Mesendoderm (in vitro differentiated cells): Measurements from ENCODE around the gene TNNC1. TPM values are rescaled to one million over a fixed set of nuclear protein-coding genes. Genes with fewer than 3 reads are reported as not detected.

Experiments
- DNase-seq: peaks from one replicate; pipeline ENCODE4 v3.0.0; 2013
- H2AK5ac ChIP-seq: 2 replicates; pipeline ENCODE4 v1.6.1; 2013; ENCODE audit warnings: low read length, inconsistent platforms
- H2BK120ac ChIP-seq: 2 replicates; pipeline ENCODE4 v1.6.1; 2013; ENCODE audit warnings: low read depth, mild to moderate bottlenecking, low read length, moderate library complexity, mixed read lengths
- H2BK15ac ChIP-seq: replicated peaks from 2 replicates; pipeline ENCODE4 v1.6.1; 2013; ENCODE audit warnings: low read depth, mild to moderate bottlenecking, moderate library complexity
- H2BK5ac ChIP-seq: 2 replicates; pipeline ENCODE4 v1.6.1; 2013; ENCODE audit warnings: low read length, inconsistent platforms
- H3K18ac ChIP-seq: 2 replicates; pipeline ENCODE4 v1.6.1; 2013; ENCODE audit warnings: mild to moderate bottlenecking, low read length, mixed read lengths
- H3K23ac ChIP-seq: one replicate; pipeline ENCODE4 v1.6.1; 2013; ENCODE audit warnings: low read length
- H3K27ac ChIP-seq: 2 replicates; pipeline ENCODE4 v1.5.1; 2013; ENCODE audit warnings: low read depth, mild to moderate bottlenecking, inconsistent platforms, low read length, moderate library complexity
- H3K27me3 ChIP-seq: 2 replicates; pipeline ENCODE4 v1.6.1; 2013; ENCODE audit warnings: low read length, control low read depth, mild to moderate bottlenecking, inconsistent platforms; ENCODE audit not compliant: insufficient read depth, poor library complexity
- H3K36me3 ChIP-seq: 2 replicates; pipeline ENCODE4 v1.6.1; 2013; ENCODE audit warnings: low read length, inconsistent platforms; ENCODE audit not compliant: control insufficient read depth, insufficient read depth
- H3K4ac ChIP-seq: one replicate; pipeline ENCODE4 v1.6.1; 2013; ENCODE audit warnings: low read depth, mild to moderate bottlenecking, low read length, moderate library complexity
- H3K4me1 ChIP-seq: 2 replicates; pipeline ENCODE4 v1.6.1; 2013; ENCODE audit warnings: low read depth, low read length, inconsistent platforms; ENCODE audit not compliant: control insufficient read depth
- H3K4me2 ChIP-seq: 2 replicates; pipeline ENCODE4 v1.6.1; 2013; ENCODE audit warnings: low read length
- H3K4me3 ChIP-seq: 2 replicates; pipeline ENCODE4 v1.5.1; 2013; ENCODE audit warnings: mild to moderate bottlenecking, low read length
- H3K56ac ChIP-seq: one replicate; pipeline ENCODE4 v1.6.1; 2013; ENCODE audit warnings: low read length
- H3K79me1 ChIP-seq: 2 replicates; pipeline ENCODE4 v1.6.1; 2013; ENCODE audit warnings: low read length, inconsistent platforms
- H3K79me2 ChIP-seq: 2 replicates; pipeline ENCODE4 v1.6.1; 2013; ENCODE audit warnings: mild to moderate bottlenecking, low read length; ENCODE audit not compliant: control insufficient read depth, insufficient read depth
- H3K9ac ChIP-seq: 2 replicates; pipeline ENCODE4 v1.6.1; 2013; ENCODE audit warnings: low read length, inconsistent platforms
- H4K5ac ChIP-seq: one replicate; pipeline ENCODE4 v1.6.1; 2013; ENCODE audit warnings: low read length
- H4K8ac ChIP-seq: one replicate; pipeline ENCODE4 v1.6.1; 2013; ENCODE audit warnings: low read depth, mild to moderate bottlenecking, control low read depth, low read length, moderate library complexity
- WGBS: extraction: QIAGEN DNeasy Blood & Tissue Kit; methylation state at CpG from one replicate; pipeline ENCODE4 v1.1.7; 2013; ENCODE audit warnings: low lambda C conversion rate, missing lambda C conversion rate; ENCODE audit not compliant: insufficient coverage; ENCODE audit errors: extremely low coverage; 5-methylcytosine and 5-hydroxymethylcytosine counted together
- polyA plus RNA-seq, 2 experiments: library from polyadenylated mRNA; stranded (reverse); fragments of 200-250 nt; gene quantifications; one replicate each; pipeline ENCODE4 v1.2.3, GENCODE V29; 2013

The TNNC1 gene
- polyA plus RNA-seq (2013, experiment 1 of 2): 6.0 TPM
- 6.5 TPM for polyA plus RNA-seq (2013, experiment 2 of 2)

GRCh38 chr3:52453496-52454249 lies at the start of gene TNNC1:
TSS of gene TNNC1 (minus strand) at chr3:52454041. CDS start at chr3:52454015, 26 bp downstream.
- Histone ChIP-seq H3K23ac (peak within 1 kb of the TSS; percentile 30), H3K79me1 (peaks cover 18% of the 10 kb centered on the region), H3K27ac (no peak within 1 kb of the TSS), H2AK5ac (peak within 1 kb of the TSS; percentile 96), H4K8ac (no peak within 1 kb of the TSS), H3K18ac (peak within 1 kb of the TSS; percentile 31), H3K4me3 (no peak within 1 kb of the TSS), H3K27me3 (no peaks in the 10 kb centered on the region), H4K5ac (peak within 1 kb of the TSS; percentile 97), H2BK5ac (no peak within 1 kb of the TSS), H2BK15ac (no peak within 1 kb of the TSS), H2BK120ac (no peak within 1 kb of the TSS), H3K56ac (peak within 1 kb of the TSS; percentile 88), H3K36me3 (peaks cover 2% of the 10 kb centered on the region), H3K9ac (peak within 1 kb of the TSS; percentile 33), H3K79me2 (peaks cover 18% of the 10 kb centered on the region), H3K4ac (peak within 1 kb of the TSS; percentile 41), H3K4me1 (peaks cover 11% of the 10 kb centered on the region), H3K4me2 (no peak within 1 kb of the TSS)
- no CpG with 5 or more reads among the region's 16 CpGs for WGBS
- DNase-seq: peak; percentile 76

GRCh38 chr3:52502808-52503350 lies 49.0 kb upstream of the TNNC1 start:
- Histone ChIP-seq H3K4me2 (no peak overlapping the region), H3K79me1 (no peaks in the 10 kb centered on the region), H3K4me1 (no peaks in the 10 kb centered on the region), H4K8ac (no peak overlapping the region), H3K9ac (no peak overlapping the region), H3K23ac (no peak overlapping the region), H2AK5ac (no peak overlapping the region), H3K18ac (no peak overlapping the region), H2BK5ac (no peak overlapping the region), H3K4ac (no peak overlapping the region), H3K27ac (no peak overlapping the region), H3K56ac (no peak overlapping the region), H4K5ac (no peak overlapping the region), H2BK15ac (no peak overlapping the region), H3K79me2 (no peaks in the 10 kb centered on the region), H3K36me3 (no peaks in the 10 kb centered on the region), H2BK120ac (no peak overlapping the region), H3K4me3 (no peak overlapping the region), H3K27me3 (no peaks in the 10 kb centered on the region)
- WGBS: no CpG with 5 or more reads among the region's 11 CpGs
- DNase-seq: no peak

GRCh38 chr3:52502001-52502400 lies 48.2 kb upstream of the TNNC1 start:
- DNase-seq: no peak
- H3K79me1 ChIP-seq: no peaks in the 10 kb centered on the region
- no peaks in the 10 kb centered on the region for H3K36me3 ChIP-seq
- no peak overlapping the region for H3K9ac ChIP-seq
- H3K18ac ChIP-seq: no peak overlapping the region
- H3K79me2 ChIP-seq: no peaks in the 10 kb centered on the region
- H3K23ac ChIP-seq: no peak overlapping the region
- no peak overlapping the region for H4K5ac ChIP-seq
- H3K56ac ChIP-seq: no peak overlapping the region
- H3K4ac ChIP-seq: no peak overlapping the region
- no peak overlapping the region for H3K4me2 ChIP-seq
- H3K4me3 ChIP-seq: no peak overlapping the region
- no peak overlapping the region for H2BK5ac ChIP-seq
- no CpG with 5 or more reads among the region's 11 CpGs for WGBS
- H4K8ac ChIP-seq: no peak overlapping the region
- no peak overlapping the region for H3K27ac ChIP-seq
- no peak overlapping the region for H2BK15ac ChIP-seq
- H2AK5ac ChIP-seq: no peak overlapping the region
- no peak overlapping the region for H2BK120ac ChIP-seq
- no peaks in the 10 kb centered on the region for H3K4me1 ChIP-seq
- H3K27me3 ChIP-seq: no peaks in the 10 kb centered on the region

- Histone ChIP-seq H2BK5ac (no peak overlapping the region), H4K5ac (no peak overlapping the region), H3K23ac (no peak overlapping the region), H3K36me3 (no peaks in the 10 kb centered on the region), H3K4me2 (no peak overlapping the region), H3K27ac (no peak overlapping the region), H3K4me3 (no peak overlapping the region), H3K4me1 (no peaks in the 10 kb centered on the region), H2BK120ac (no peak overlapping the region), H3K79me2 (no peaks in the 10 kb centered on the region), H3K27me3 (no peaks in the 10 kb centered on the region), H3K18ac (no peak overlapping the region), H2BK15ac (no peak overlapping the region), H3K9ac (no peak overlapping the region), H2AK5ac (no peak overlapping the region), H3K4ac (no peak overlapping the region), H4K8ac (no peak overlapping the region), H3K56ac (no peak overlapping the region), H3K79me1 (no peaks in the 10 kb centered on the region)
- no peak for DNase-seq
- WGBS: no CpG with 5 or more reads among the region's 11 CpGs
Measured at GRCh38 chr3:52501046-52501445, 47.2 kb upstream of the TNNC1 start.

- no CpG with 5 or more reads among the region's 24 CpGs for WGBS
Measured at GRCh38 chr3:52498137-52499054, 44.6 kb upstream of the TNNC1 start.

More at GRCh38 chr3:52498137-52499054, 44.6 kb upstream of the TNNC1 start:
- DNase-seq: no peak
- H3K4ac ChIP-seq: no peak overlapping the region
- H3K27ac ChIP-seq: no peak overlapping the region
- H3K56ac ChIP-seq: no peak overlapping the region
- no peaks in the 10 kb centered on the region for H3K79me1 ChIP-seq
- no peak overlapping the region for H4K5ac ChIP-seq
- no peak overlapping the region for H3K23ac ChIP-seq
- no peak overlapping the region for H3K9ac ChIP-seq
- no peak overlapping the region for H3K18ac ChIP-seq
- no peak overlapping the region for H2BK15ac ChIP-seq
- H2AK5ac ChIP-seq: no peak overlapping the region
- H2BK5ac ChIP-seq: no peak overlapping the region
- H3K4me1 ChIP-seq: no peaks in the 10 kb centered on the region
- H4K8ac ChIP-seq: no peak overlapping the region
- H2BK120ac ChIP-seq: no peak overlapping the region
- no peaks in the 10 kb centered on the region for H3K79me2 ChIP-seq
- H3K4me3 ChIP-seq: no peak overlapping the region
- H3K27me3 ChIP-seq: no peaks in the 10 kb centered on the region
- no peaks in the 10 kb centered on the region for H3K36me3 ChIP-seq
- H3K4me2 ChIP-seq: no peak overlapping the region
